GM18526 (cell line): ENCODE measurements around the gene CHRNA1.

Experiments used
- POLR2A ChIP-seq: IDR thresholded peaks from 3 replicates; pipeline ENCODE4 v1.6.1; 2011; ENCODE audit not compliant: insufficient read length; ENCODE audit errors: extremely low read depth

The CHRNA1 gene

GRCh38 chr2:174764280-174765255, at the start of gene CHRNA1:
Gene CHRNA1 (minus strand): TSS chr2:174764472. CDS start chr2:174764394, 78 bp downstream.
- no peak for TF ChIP-seq POLR2A

- no peak for TF ChIP-seq POLR2A
Measured at GRCh38 chr2:174812037-174812436, 47.8 kb upstream of the CHRNA1 start.

- no peak for TF ChIP-seq POLR2A
Measured at GRCh38 chr2:174807931-174808330, 43.7 kb upstream of the CHRNA1 start.

GRCh38 chr2:174805803-174806202, 41.5 kb upstream of the CHRNA1 start:
- TF ChIP-seq POLR2A: no peak

- TF ChIP-seq POLR2A: no peak
Measured at GRCh38 chr2:174802459-174802858, 38.2 kb upstream of the CHRNA1 start.

- no peak for TF ChIP-seq POLR2A
Measured at GRCh38 chr2:174800436-174801205, 36.3 kb upstream of the CHRNA1 start.

GRCh38 chr2:174798801-174799200, 34.5 kb upstream of the CHRNA1 start:
- TF ChIP-seq POLR2A: no peak

- no peak for TF ChIP-seq POLR2A
Measured at GRCh38 chr2:174797781-174798276, 33.6 kb upstream of the CHRNA1 start.

- TF ChIP-seq POLR2A: no peak
Measured at GRCh38 chr2:174796319-174796771, 32.1 kb upstream of the CHRNA1 start.

- no peak for TF ChIP-seq POLR2A
Measured at GRCh38 chr2:174794851-174795374, 30.6 kb upstream of the CHRNA1 start.

GRCh38 chr2:174792309-174793025, 28.2 kb upstream of the CHRNA1 start:
- TF ChIP-seq POLR2A: no peak

GRCh38 chr2:174791746-174792280, 27.5 kb upstream of the CHRNA1 start:
- TF ChIP-seq POLR2A: no peak

GRCh38 chr2:174791020-174791419, 26.7 kb upstream of the CHRNA1 start:
- no peak for TF ChIP-seq POLR2A

- no peak for TF ChIP-seq POLR2A
Measured at GRCh38 chr2:174789001-174789400, 24.7 kb upstream of the CHRNA1 start.
